GM18511 (cell line): ENCODE data around the gene ACR.
"Not testable (repeated sequence)": the region's sequence is repeated elsewhere in the genome, so short reads cannot be mapped to it uniquely, and the experiment has no call there.

Experiments
- ATAC-seq: cut with Tn5 transposase; IDR thresholded peaks from one replicate; pipeline ENCODE4 v1.9.1; 2021; ENCODE audit warnings: mild to moderate bottlenecking, moderate library complexity; ENCODE audit not compliant: unreplicated experiment

Gene ACR

DNA sequence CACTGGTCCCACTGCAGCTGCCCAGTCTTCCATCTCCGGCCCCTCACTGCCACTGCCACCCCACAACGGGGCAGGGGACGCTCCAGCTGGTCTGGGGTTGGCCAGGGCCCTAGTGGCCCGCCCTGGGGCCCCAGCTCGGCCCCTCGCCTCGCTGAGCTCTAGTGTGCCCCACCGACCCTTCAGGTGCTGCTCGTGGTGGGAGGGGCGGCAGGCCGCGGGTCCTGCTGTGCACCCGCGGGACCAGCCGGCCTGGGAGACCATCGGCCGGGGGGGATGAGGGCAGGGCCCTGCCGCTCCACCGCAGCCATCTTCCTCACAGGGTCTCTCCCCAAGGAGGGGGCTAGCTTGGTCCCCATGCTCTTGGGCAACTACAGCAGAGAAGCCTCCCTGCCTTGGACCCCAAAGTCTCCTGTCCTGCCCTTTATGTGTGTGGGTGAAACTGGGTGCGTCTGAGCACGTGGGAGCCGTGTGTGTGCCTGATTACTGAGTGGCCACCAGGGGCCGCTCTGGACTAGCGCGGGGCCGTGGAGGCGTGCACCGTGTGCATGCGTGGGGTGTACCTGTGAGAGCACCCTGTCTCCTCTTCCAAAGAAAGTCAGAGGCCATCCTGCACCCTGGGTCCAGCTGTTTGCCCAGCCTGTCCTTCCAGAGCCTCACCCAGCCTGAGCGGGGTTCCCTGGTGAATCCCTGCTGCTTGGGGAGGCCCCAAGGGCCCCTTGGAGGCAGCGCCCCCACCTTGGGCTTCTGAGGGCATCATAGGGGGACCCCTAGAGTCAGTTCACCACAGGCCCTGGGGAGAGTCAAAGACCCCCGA lies 6.0 kb upstream of the ACR start:
- ATAC-seq, result no peak

- ATAC-seq, result no peak
Measured at GRCh38 chr22:50732681-50733080, 5.3 kb upstream of the ACR start.

DNA sequence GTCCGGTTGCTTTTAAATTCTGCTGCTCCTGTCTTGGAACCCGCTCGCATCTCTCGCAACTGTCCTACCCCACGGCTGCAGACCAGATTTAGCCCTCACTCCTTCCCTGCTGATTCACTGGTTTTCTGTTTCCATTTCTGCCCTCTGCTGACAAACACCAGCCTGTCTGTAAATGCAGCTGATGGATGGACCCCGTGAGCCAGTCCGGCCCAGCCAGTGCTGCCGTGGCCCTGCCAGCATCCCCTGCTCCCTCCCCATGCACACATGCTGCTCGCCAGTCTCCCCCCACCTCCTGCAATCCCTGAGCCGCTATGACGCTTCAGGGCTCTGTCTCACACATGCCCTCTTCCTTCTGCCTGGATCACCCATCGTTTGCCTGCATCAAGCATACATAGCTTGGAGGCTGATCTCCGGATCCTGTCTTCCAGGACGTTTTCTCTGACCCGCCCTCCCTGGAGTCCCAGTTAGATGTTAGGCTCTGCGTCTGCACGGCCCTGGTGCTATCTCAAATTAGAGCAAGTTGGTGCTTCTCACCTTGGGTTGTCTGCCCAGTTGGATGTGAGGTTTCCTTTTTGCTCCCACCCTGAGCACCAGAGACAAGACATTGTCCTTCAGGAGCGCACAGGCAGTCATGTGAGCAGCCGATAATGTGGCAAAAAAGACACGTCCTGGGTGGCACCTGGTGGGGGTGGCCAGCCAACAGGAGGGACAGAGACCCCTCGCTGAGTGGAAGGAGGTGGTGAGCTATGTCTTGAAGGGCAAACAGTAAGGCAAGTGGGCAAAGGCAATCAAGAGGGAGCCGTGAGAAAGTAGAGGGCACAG lies 4.3 kb upstream of the ACR start:
- no peak for ATAC-seq

- ATAC-seq, result no peak
Measured at GRCh38 chr22:50734343-50734771, 3.6 kb upstream of the ACR start.

DNA sequence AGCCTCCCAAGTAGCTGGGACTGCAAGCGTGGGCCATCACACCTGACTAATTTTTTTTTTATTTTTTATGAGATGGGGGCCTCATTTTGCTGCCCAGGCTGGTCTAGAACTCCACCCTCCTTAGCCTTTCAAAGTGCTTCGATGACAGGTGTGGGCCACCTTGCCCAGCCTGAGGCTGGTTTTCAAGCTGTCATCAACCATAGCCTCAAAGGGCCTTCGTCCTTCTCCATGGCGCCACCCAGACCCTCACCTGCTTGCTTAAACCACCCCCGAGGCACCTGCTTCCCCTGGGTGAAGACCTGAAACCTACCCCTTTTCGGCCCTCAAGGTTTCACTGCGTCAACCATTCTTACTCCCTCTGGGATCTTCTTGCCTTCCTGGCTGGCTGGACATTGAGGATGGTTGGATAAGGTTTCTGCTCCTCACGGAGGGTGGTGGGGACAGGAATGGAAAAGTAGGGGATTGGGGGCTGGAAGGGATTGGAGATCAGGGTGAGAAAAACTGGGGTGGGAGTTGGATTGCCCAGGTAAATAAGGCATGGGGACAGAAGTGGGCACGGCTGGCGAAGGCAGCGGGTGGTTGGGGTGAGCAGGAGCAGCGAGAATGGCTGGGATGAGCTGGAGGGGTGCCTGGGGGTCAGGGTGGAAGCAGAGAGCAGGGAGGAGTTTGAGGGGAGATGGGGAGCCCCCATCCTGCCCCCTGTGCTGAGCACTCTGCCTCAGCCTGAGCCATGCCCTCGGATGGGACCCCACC lies 2.8 kb upstream of the ACR start:
- ATAC-seq, result no peak

GRCh38 chr22:50735739-50736030 lies 2.3 kb upstream of the ACR start:
- ATAC-seq, result no peak

- no peak for ATAC-seq
Measured at GRCh38 chr22:50738649-50739227, 734 bp downstream of the ACR start.

DNA sequence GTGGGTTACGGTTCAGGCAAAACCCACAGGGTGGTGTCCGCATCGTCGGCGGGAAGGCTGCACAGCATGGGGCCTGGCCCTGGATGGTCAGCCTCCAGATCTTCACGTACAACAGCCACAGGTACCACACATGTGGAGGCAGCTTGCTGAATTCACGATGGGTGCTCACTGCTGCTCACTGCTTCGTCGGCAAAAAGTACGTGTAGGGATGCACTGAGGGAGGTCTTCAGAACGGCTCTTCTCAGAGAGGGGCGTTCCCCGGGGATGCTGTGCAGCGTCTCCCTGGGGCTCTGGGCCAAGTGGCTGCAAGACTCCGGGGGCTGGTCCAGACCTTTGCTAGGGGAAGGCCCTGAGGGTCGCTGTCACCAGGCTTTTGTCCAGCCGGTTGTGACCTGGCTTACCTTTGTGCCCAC lies 1.3 kb downstream of the ACR start:
- ATAC-seq, result no peak

GRCh38 chr22:50739894-50740293 lies 1.9 kb downstream of the ACR start:
- no peak for ATAC-seq

DNA sequence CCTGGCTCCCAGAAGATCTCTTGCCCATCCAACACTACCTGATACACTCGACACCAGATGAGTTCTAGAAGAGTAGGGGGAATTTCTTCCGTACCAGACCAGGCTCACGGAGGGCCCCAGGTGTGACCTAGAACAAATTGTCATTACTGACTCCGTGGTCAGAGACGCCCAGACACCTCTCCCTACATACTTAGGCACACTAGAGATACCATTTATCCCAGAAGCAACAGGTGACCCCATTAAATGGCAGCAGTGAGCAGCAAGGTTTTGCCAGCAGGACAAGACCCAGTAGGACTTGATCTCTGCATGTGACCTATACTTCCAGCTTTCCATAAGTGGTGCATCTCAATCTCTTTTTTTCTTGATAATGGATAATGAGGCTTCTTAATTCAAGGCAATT lies 2.7 kb downstream of the ACR start:
- ATAC-seq, result not testable (repeated sequence)

GRCh38 chr22:50744424-50744823 lies 6.4 kb downstream of the ACR start:
- ATAC-seq, result not testable (repeated sequence)

DNA sequence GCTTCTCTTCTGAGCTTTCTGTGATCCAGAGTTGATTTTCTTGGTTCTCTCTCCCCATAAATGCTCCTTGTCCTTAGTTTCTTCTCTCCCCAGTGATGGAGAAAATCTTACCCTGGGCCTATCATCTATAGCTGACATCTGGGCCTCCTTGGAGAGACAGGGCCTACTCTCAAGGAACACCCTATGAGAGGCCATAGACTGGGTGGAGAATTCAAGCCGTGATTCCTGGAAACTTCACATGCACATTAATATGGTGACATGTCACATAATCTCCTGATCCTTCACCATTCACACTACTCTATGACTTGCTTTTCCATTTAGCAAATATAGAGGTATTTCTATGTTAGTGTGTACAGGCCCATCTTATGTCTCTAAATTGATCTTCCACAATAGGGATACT lies 9.5 kb downstream of the ACR start:
- not testable (repeated sequence) for ATAC-seq

- ATAC-seq, result not testable (repeated sequence)
Measured at GRCh38 chr22:50748630-50749029, 10.6 kb downstream of the ACR start.

- not testable (repeated sequence) for ATAC-seq
Measured at GRCh38 chr22:50749302-50750074, 11.5 kb downstream of the ACR start.

GRCh38 chr22:50755251-50755650 lies 17.2 kb downstream of the ACR start:
- not testable (repeated sequence) for ATAC-seq

- ATAC-seq, result not testable (repeated sequence)
Measured at GRCh38 chr22:50756406-50756805, 18.4 kb downstream of the ACR start.

DNA sequence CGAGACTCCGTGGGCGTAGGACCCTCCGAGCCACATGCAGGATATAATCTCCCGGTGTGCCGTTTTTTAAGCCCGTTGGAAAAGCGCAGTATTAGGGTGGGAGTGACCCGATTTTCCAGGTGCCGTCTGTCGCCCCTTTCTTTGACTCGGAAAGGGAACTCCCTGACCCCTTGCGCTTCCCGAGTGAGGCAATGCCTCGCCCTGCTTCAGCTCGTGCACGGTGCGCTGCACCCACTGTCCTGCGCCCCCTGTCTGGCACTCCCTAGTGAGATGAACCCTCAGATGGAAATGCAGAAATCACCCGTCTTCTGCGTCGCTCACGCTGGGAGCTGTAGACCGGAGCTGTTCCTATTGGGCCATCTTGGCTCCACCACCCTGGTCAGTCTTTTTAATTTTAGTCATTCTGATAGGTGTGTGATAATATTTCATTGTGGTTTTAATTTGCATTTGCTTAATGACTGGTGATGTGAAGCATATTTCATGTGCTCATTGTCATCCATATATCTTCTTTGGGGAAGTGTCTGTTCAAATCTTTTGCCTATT lies 19.0 kb downstream of the ACR start:
- not testable (repeated sequence) for ATAC-seq

- ATAC-seq, result not testable (repeated sequence)
Measured at GRCh38 chr22:50759597-50760341, 21.8 kb downstream of the ACR start.

DNA sequence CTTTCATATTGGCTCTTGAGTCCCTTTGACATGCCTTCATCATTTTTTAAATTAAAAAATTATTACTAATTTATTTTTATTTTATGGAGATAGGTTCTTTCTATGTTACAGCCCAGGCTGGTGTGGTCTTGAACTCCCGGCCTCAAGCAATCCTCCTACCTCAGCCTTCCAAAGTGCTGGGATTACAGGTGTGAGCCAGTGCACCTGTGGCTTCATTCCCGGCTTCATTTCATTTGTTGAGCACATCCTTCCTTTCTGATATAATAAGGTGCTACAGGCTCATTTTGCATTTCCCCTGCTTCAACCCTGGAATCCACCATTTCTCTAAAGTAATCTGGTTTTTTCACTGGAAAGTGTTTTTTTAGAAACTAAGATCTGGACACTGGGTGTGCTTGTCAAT lies 23.8 kb downstream of the ACR start:
- ATAC-seq, result not testable (repeated sequence)
